ENCODE data around the gene AFMID.

GRCh38 chr17:78204387-78205123 lies 17.4 kb downstream of the AFMID start:
- TF ChIP-seq CTCF (IDR thresholded peaks at IDR 0.05; ENCODE audit: insufficient read depth, low read length, poor library complexity, severe bottlenecking), result no peak
- TF ChIP-seq EZH2phosphoT487 (conservative IDR thresholded peaks at IDR 0.05; ENCODE audit: low read length), result no peak
